ENCODE data around the gene CLASP1.

Gene CLASP1

DNA sequence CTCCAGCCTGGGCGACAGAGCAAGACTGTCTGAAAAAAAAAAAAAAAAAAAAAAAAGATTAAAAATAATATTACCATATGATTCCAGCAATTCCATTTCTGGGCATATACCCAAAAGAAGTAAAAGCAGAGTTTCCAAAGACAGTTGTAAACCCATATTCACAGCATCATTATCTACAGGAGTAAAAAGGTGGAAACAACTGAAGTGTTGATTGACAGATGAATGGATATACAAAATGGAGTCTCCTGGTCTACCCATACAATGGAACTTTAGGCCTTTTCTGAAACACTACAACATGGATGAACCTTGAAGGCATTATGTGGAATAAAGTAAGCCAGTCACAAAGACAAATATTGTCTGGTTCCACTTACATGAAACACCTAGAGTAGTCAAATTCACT is 112.9 kb downstream of the CLASP1 start:
- no peak for FAIRE-seq

DNA sequence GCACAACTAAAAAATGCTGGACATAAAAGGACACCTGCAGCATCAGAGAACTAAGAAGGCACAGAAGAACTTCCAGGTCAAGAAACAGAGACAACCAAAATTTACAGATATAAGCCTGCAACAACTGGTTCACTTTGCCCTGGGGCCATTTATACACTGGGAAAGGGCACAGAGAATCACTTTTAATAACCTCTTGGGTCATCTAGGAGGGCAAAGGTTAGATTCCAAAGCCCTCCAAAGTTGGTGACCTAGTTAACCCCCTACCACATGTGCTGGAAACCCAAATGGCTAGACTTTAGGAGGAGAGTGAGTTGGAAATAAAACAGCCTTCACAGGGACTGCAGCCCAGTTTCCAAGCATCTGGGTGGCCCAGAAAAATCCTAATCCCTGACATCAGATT is 115.3 kb downstream of the CLASP1 start:
- no peak for FAIRE-seq

DNA sequence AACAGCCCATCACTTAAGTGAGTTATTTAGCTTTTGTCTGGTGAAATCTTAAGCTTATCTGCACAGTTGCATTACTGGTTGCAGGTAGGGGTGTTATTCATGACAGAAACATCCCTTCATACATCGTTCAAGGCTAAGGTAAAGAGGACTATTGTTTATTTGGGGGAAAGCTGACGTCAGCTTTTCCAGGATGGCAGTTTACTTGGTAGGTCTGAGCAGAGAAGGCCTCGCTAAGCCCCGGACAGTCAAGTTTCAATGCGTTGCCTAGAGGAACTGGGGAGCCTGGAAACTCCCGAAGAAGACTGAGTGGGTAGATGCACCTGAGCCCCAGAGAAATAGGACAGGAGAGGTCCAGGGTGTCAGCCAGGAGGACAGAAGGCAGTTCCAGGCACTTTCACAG is 116.4 kb downstream of the CLASP1 start:
- no peak for FAIRE-seq

- FAIRE-seq = no peak
Measured at GRCh38 chr2:121532347-121532766, 116.9 kb downstream of the CLASP1 start.

- no peak for FAIRE-seq
Measured at GRCh38 chr2:121530212-121530705, 119.0 kb downstream of the CLASP1 start.

DNA sequence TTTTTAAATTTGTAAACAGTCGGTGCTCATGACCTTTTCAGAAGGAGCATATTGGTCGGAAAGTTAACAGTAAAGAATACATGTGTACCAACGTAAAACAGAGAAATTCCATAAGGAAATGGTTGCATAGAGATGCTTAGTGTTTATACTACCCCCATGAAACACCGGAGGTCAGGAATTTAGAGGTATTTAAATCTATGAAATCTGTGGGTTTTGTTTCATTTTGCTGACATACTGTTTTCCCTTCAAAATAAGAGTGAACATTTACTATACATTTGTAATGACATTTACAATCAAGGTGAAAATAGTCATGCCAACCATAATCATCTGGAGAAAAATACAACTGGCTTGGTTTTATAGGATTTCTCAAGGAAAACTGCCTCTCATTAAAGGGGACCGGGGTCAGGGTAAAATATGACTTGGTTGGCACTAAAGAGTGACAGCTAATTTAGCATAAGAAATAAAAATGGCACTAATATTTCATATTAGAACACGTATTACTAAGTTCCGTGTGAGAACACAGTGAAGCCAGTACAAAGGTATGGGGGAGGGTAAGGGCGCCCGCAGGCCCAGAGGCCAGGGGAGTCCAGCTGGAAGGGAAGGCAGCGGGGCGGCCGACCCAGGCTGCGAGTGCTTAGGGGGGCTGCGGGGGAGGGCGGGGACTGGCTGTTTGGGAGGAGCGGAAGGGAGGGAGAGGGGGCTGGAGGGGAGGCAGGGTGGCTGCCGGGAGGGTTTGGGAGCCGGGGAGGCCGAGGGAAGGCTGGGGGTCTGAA is 119.6 kb downstream of the CLASP1 start:
- no peak for FAIRE-seq

DNA sequence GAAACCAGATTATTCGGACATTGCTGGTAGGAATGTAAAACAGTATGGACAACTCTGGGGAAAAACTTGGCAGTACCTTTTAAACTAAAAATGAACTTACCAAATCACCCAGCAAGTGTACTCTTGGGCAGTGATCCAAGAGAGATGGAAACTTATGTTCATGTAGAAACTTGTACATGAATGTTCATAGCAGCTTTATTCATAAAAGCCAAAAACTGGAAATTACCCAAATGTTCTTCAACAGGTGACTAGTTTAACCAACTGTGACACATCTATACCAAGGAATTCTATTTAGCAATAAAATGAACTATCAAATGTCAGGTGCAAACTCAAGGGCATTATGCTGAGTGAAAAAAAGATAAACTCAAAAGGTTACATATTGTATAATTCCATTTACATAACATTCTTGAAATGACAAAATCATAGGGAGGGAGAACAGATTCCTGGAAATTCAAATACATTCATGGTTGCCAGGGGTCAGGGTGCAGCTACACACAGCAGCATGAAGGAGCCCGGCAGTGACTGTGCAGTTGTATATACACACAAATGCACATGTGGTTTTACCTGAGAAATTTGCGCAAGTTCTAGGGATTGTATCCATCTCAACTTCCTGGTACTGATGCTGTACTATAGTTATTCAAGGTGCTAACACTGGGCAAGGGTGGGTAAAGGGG is 122.1 kb downstream of the CLASP1 start:
- FAIRE-seq = no peak

DNA sequence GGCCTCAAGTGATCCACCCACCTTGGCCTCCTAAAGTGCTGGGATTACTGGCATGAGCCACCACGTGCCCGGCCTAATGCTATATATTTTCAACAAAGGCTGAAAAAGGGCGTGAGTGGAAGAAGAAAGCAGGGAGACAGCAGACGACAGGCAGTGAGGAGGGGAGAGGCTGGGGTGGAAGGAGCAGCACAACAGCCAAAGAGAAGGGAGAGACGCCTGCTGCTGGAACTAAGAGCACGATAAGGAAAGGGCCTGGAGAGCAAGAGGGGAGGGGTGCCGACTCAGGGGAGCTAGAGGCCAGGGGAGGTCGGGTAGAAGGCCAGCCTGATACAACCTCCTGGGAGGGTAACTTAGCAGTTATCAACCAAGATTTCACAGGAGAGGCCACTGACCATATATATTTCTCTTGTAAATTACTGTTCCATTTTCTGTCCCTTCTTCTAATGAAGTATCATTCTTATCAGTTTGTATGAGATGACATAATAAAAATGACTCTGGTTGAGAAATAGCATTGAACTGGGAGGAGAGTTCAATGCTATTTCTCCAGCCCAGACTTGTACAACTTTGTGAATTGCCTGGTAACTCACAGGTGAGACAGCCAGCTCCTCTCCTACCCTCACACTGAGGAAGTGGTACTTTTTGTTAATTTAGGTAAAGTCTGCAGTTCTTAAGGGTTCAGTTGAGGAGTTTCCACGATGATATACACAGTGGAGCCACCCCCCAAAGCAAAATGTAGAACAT is 124.4 kb downstream of the CLASP1 start:
- FAIRE-seq = no peak

- FAIRE-seq = no peak
Measured at GRCh38 chr2:121521359-121521758, 127.9 kb downstream of the CLASP1 start.

- no peak for FAIRE-seq
Measured at GRCh38 chr2:121520641-121520994, 128.6 kb downstream of the CLASP1 start.

GRCh38 chr2:121519732-121520640 is 129.3 kb downstream of the CLASP1 start:
- no peak for FAIRE-seq

DNA sequence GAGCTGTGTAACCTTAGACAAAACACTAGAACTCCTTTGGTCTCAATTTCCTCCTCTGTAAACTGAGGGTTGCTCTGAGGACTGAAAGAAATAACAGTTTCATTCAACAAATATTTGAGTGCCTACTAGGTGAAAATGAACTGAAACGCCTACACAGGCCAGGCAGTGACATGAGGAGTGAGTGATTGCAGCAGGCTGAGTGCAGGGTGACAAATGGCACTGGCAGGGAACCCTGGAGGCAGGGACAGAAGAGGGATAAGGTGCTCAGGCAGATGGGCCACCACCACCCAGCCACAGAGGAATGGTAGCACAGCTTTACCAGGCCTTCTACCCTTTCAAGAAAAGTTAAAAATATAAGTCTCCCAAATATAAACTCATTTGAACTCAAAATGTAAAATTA is 130.1 kb downstream of the CLASP1 start:
- FAIRE-seq = no peak

DNA sequence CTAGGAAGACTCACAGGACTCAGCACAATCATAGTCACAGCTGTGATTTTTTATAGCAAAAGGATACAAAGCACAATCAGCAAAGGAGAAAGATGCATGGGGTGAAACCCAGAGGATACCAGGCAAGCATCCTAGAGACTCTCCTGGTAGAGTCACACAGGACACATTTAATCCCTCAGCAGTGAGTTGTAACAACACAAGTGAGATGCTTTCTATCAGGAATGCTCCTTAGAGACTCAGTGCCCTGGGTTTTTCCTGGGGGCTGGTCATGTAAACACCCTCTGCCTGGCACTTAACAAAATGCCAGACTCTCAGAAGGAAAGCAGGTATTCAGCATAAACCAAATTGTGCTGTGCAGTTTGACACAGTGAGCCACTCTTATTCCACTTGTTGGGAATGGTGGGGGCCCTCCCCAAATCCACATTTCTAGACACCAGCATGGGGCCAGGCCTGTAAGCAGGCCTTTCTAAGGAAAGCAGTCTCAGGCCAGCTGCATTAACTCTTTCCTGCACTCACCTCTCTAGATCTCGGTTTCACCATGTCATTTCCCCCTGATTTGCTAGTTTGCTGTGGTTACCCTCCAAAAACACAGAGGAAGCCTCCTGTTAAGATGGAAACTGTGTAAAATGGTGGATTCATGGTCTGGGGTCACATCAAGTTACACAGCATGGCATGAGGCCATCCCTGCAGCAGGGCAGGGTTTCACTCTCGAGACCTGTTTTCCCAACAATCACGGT is 135.5 kb downstream of the CLASP1 start:
- FAIRE-seq = no peak

DNA sequence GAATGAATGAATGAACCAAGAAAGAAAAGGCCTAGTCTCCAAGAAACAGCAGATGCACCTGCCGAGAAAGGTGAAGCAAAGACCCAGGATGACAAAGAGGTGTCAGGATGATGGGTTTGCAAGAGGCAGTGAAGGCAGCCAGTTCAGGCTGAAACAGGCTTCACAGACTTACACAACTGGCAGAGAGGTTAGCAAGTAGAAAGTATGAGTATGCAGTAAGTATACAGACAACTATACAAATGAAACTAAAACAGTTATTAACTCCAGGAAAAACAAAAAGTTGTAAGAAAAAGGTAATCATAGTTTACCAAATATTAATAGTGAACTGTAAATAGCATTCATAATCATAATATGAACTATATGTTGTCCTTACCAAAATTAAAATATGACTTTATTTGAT is 138.4 kb downstream of the CLASP1 start:
- no peak for FAIRE-seq

DNA sequence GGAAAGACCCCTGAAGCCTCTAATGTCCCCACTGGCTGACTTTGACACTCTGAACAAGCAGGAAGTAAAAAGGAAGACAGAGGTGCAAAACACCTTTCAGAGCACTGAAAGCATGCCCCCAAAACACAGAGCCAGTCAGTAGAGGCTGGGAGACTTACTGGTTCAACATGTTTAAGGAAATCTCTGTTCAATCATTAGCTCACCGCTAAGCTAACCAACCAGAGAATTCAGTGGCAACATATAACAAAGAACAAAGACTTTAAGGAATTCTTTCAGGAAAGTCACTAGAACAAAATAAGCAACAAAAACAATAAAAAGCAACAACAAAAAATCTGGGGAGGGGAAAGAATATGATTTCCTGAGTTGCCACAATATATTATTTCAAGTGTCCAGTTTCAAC is 142.6 kb downstream of the CLASP1 start:
- FAIRE-seq = no peak

DNA sequence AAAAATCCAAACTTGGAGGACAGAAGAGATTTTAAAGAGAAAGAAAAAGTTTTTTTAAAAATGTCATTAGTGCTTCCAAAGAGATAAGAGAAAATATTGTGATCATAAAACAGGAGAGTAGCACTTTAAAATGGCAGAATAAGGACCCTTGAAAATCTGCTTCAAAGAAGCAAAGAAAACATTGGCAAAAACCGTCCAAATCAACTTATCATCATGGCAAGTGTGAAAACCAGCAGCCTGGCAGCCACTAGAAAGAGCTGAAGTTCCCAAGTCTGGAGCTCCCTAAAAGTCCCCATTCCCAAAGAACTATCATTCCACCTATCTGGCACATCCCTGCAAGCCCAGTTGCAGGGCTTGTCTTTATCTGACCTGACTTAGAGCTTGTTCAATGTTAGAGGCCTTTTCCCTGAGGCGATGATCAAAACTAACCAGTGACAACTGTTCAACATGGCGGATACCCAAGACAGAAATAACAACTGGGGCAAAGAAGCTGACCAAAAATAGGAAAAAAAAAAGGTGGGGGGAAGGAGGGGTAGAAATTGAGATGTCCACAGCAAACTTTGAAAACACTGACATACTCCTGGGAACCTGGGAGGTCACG is 143.2 kb downstream of the CLASP1 start:
- no peak for FAIRE-seq

- no peak for FAIRE-seq
Measured at GRCh38 chr2:121505005-121505404, 144.3 kb downstream of the CLASP1 start.

DNA sequence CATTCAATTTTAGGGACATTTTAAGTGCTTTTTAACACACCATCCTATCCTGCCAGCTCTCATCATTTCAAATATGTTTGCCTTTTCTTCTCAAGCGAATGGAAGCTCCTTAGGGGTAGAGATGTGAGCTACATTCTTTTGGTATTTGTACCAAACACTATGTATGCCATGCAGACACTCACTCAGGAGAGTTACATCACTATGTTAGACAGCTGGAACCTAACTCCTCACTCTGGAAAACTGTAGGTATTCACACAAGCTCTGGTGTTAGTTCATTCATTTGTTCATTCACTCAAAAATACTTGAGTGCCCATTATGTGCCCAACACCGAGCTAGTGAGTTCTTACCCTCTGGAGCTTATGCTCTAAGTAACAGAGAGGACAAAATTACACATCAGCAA is 144.9 kb downstream of the CLASP1 start:
- no peak for FAIRE-seq

DNA sequence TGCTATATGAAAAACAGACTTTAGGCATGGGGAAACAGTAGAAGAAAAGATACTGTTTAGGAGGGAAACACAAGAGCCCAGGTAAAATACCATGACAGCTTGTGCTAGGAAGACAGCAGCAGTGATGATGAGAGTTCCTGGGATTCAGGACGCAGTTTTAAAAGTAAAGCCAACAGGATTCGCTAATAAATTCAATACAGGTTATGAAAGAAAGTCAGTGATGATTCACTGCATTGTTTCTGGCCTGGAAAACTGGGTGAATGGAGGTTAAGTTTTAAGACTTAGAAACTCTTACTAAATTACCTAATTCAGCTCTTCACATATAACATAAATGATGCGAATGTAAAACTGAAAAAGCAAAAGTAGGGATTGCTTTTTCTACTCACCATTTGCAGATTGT is 146.5 kb downstream of the CLASP1 start:
- no peak for FAIRE-seq

GRCh38 chr2:121502246-121502645 is 147.0 kb downstream of the CLASP1 start:
- FAIRE-seq = no peak

- FAIRE-seq = no peak
Measured at GRCh38 chr2:121501554-121501953, 147.7 kb downstream of the CLASP1 start.
